ENCODE measurements around the gene SLC22A1. TPM values are rescaled to one million over a fixed set of nuclear protein-coding genes. Genes with fewer than 3 reads are reported as not detected.

SLC22A1 gene
- total RNA-seq, 4 donors from 2014 or later = 1.4 to 2.6 (median 1.5) TPM

DNA sequence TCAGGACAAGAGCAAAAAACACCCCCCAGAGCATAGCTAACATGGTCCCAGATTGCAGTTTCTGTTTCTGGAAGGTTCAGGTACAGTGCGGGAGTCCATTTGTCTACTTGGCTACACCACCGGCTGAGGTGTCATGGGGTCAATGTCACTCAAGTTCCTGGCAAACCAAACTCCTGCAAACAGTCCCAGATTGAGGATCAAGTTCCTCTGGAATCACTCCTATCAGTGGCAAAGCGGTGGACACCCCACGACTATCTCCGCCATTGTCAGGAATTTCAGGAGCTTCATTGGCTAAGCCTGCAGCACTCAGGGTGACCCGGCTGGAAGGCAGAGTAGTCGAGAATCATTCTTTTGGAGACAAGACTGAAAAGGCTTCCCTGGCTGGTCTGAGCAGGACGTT, 41.8 kb downstream of the SLC22A1 start:
- TF ChIP-seq CTCF (IDR thresholded peaks at IDR 0.05; ENCODE audit: low read depth) = no peak

DNA sequence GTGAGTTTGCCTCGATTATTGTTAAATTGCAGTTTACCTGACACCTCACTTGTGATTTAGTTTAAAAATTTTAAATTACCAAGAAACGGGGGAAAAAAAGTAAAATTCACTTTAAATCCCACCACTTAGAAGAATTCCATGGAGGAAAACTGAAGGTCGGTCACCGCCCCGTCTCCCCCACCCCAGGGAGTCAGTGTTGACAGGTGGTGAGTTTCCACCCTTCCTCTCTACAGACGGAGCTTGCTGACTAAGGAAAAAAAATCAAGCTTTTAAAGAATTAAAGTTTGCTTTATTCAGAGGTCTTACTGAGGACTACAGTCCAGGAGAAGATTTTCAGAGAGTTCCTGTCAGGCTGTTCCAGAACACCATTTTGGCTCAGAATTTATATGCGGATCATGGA, 42.3 kb downstream of the SLC22A1 start:
- TF ChIP-seq CTCF (IDR thresholded peaks at IDR 0.05; ENCODE audit: low read depth) = no peak

- no peak for TF ChIP-seq CTCF (IDR thresholded peaks at IDR 0.05; ENCODE audit: low read depth)
Observed at GRCh38 chr6:160167604-160168399, 46.2 kb downstream of the SLC22A1 start.

GRCh38 chr6:160170018-160170680, 48.5 kb downstream of the SLC22A1 start:
- no peak for TF ChIP-seq CTCF (IDR thresholded peaks at IDR 0.05; ENCODE audit: low read depth)

- TF ChIP-seq CTCF (IDR thresholded peaks at IDR 0.05; ENCODE audit: low read depth) = no peak
Observed at GRCh38 chr6:160172704-160173103, 51.1 kb downstream of the SLC22A1 start.

GRCh38 chr6:160173806-160174527, 52.4 kb downstream of the SLC22A1 start:
- no peak for TF ChIP-seq CTCF (IDR thresholded peaks at IDR 0.05; ENCODE audit: low read depth)

DNA sequence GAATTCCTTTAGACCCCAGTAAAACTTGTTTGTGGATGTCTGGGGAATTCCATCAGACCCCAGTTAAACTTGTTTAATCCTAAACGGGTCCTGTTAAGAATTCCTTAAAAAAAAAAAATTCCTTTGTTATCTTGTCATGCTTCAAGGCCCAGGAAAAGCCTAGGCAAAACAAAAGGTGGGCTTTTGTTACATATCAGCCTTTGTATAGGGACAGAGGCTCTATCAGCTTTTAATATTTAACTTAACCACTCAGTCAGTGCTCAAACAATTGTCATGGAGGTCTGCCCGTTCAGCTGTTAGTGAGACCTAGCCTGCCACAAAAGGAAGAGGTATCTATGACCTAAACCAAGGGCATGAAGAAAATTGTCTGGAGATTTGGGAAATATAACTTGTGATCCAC, 53.1 kb downstream of the SLC22A1 start:
- no peak for TF ChIP-seq CTCF (IDR thresholded peaks at IDR 0.05; ENCODE audit: low read depth)
